CD4-positive, alpha-beta memory T cell (primary cell): ENCODE data around the gene SH3GL2. TPM values are rescaled to one million over a fixed set of nuclear protein-coding genes. Genes with fewer than 3 reads are reported as not detected.

Source experiments
- CTCF ChIA-PET: fragments of 350-600 bp; sonication (Branson Sonifier 250); formaldehyde crosslinking; loops from one replicate; lab custom pipeline; 2021; ENCODE audit warnings: inconsistent platforms; ENCODE audit not compliant: partially characterized antibody; lab: Charles Lee
- POLR2A ChIA-PET: fragments of 350-600 bp; sonication (Branson Sonifier 250); formaldehyde crosslinking; loops from one replicate; lab custom pipeline; 2021; ENCODE audit not compliant: partially characterized antibody; lab: Charles Lee
- DNase-seq, 5 donors: peaks; one replicate each; pipeline versions ENCODE4 v3.0.0 to v3.0.0-alpha.2; 2020 to 2022; ENCODE audit warnings: mixed read lengths in 1 of 5
- H3K27ac ChIP-seq: one replicate; pipeline ENCODE4 v1.7.0; 2013; ENCODE audit warnings: low read depth, low read length
- H3K27me3 ChIP-seq: 2 replicates; pipeline ENCODE4 v1.7.0; 2013; ENCODE audit warnings: mild to moderate bottlenecking, low read length, moderate library complexity; ENCODE audit not compliant: insufficient read depth
- H3K36me3 ChIP-seq: 2 replicates; pipeline ENCODE4 v1.7.0; 2013; ENCODE audit warnings: mild to moderate bottlenecking, low read length, moderate library complexity; ENCODE audit not compliant: insufficient read depth
- H3K4me1 ChIP-seq: 2 replicates; pipeline ENCODE4 v1.7.0; 2013; ENCODE audit warnings: mild to moderate bottlenecking, low read length, moderate library complexity; ENCODE audit not compliant: insufficient read depth
- H3K4me3 ChIP-seq, 2 donors: one replicate each; pipeline ENCODE4 v1.7.0; 2013; ENCODE audit warnings: low read length in 2 of 2, mild to moderate bottlenecking in 1 of 2
- H3K9me3 ChIP-seq, 2 donors: one replicate each; pipeline ENCODE4 v1.7.0; 2013; ENCODE audit warnings: low read length in 2 of 2, control low read depth in 1 of 2; ENCODE audit not compliant: control insufficient read depth in 1 of 2
- H3K27ac Mint-ChIP-seq, 7 donors: one replicate each; pipeline ENCODE4 v1.8.0; 2020 to 2021; ENCODE audit warnings: mixed read lengths in 7 of 7, mild to moderate bottlenecking in 6 of 7, inconsistent platforms in 3 of 7, moderate library complexity in 3 of 7
- H3K27me3 Mint-ChIP-seq, 2 donors: one replicate each; pipeline ENCODE4 v1.8.0; 2020 to 2021; ENCODE audit warnings: mixed read lengths in 2 of 2
- H3K36me3 Mint-ChIP-seq, 2 donors: one replicate each; pipeline ENCODE4 v1.8.0; 2020 to 2021; ENCODE audit warnings: mixed read lengths in 2 of 2, inconsistent platforms in 1 of 2, mild to moderate bottlenecking in 1 of 2
- H3K4me1 Mint-ChIP-seq, 4 donors: one replicate each; pipeline ENCODE4 v1.8.0; 2020 to 2021; ENCODE audit warnings: mixed read lengths in 4 of 4, mild to moderate bottlenecking in 1 of 4
- H3K4me3 Mint-ChIP-seq, 8 donors: one replicate each; pipeline ENCODE4 v1.8.0; 2020 to 2021; ENCODE audit warnings: mixed read lengths in 8 of 8, mild to moderate bottlenecking in 7 of 8, moderate library complexity in 6 of 8, inconsistent platforms in 3 of 8
- H3K9me3 Mint-ChIP-seq, 8 donors: one replicate each; pipeline ENCODE4 v1.8.0; 2020 to 2021; ENCODE audit warnings: mixed read lengths in 8 of 8, mild to moderate bottlenecking in 5 of 8, inconsistent platforms in 3 of 8, moderate library complexity in 1 of 8
- intact Hi-C: fragments of 100-400 bp; cut with micrococcal nuclease; formaldehyde crosslinking; loops from one replicate; pipeline ENCODE4 v1.15.1; 2023
- polyA plus RNA-seq, 2 donors: library from polyadenylated mRNA; unstranded; fragments of 300-500 nt; fragmentation: Illumina TruSeq; gene quantifications; one replicate each; pipeline ENCODE4 v1.2.3, GENCODE V29; 2021
- total RNA-seq, 2 experiments: library from RNA; stranded (reverse); gene quantifications; one replicate each; pipeline ENCODE4 v1.2.3, GENCODE V29; 2021

SH3GL2 gene
- total RNA-seq = not detected
- not detected for polyA plus RNA-seq

DNA sequence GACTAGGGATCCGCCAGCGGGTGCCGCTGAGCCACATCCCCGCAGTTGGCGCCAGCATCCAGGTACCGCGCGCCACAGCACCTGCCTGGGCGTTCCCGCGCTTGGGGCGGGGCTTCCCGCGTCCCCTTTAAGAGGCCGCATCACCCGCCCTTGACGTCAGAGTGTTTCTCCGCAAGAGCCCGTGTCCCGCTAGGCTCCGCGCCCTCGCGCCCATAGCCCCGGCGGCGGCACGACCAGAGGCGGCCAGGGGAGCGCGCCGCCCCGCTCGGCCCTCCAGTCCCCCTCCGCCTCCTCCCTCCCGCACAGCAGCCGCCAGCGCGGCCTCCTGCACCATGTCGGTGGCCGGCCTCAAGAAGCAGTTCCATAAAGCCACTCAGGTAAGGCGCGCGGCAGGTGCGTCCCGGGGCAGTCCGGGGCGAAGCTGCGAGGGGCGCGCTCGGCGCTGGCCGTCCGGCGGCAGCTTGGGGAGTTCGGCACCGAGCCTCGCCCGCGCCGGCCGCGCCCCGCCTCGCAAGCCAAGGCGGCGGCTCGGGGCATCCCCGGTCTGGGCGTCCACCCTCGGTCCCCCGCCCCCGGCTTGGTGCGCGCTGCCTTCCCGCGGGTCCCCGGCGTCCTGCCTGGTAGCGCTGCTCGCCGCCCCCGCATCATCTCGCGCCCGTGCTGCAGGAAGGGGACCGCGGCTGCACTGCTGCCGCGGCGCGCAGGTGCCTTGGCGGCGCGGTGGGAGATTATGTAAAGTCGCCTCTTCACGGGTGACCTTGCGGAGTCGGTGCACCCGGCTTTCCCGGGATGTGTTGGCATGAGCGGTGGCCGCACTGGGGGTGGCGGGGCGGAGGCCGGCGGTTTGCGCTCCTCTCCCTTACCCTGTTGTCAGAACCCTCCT lies at the start of gene SH3GL2:
SH3GL2 (plus strand) TSS at position 156 of the 883 bp plus-strand sequence.
- Histone ChIP-seq H3K4me1 (no peaks in the 10 kb centered on the region), H3K9me3 (no peaks in the 10 kb centered on the region), H3K27ac (no peak within 1 kb of the TSS), H3K36me3 (no peaks in the 10 kb centered on the region), H3K27me3 (no peaks in the 10 kb centered on the region), H3K4me3 (no peak within 1 kb of the TSS)
- POLR2A ChIA-PET = no interaction called here
- H3K27me3 Mint-ChIP-seq = peaks cover 16% of the 10 kb centered on the region in 2 donors
- CTCF ChIA-PET = no interaction called here
- peak within 1 kb of the TSS in 6 of 8 donors; percentile 35 to 63 (median 60) for H3K4me3 Mint-ChIP-seq
- intact Hi-C loops = no loop called here
- peaks cover 0 to 22% (median 7%) of the 10 kb centered on the region in 8 donors for H3K9me3 Mint-ChIP-seq
- DNase-seq = no peak
- H3K27ac Mint-ChIP-seq = no peak within 1 kb of the TSS
- no peaks in the 10 kb centered on the region for H3K36me3 Mint-ChIP-seq
- peaks cover 0 to 9% (median 2%) of the 10 kb centered on the region in 4 donors for H3K4me1 Mint-ChIP-seq

DNA sequence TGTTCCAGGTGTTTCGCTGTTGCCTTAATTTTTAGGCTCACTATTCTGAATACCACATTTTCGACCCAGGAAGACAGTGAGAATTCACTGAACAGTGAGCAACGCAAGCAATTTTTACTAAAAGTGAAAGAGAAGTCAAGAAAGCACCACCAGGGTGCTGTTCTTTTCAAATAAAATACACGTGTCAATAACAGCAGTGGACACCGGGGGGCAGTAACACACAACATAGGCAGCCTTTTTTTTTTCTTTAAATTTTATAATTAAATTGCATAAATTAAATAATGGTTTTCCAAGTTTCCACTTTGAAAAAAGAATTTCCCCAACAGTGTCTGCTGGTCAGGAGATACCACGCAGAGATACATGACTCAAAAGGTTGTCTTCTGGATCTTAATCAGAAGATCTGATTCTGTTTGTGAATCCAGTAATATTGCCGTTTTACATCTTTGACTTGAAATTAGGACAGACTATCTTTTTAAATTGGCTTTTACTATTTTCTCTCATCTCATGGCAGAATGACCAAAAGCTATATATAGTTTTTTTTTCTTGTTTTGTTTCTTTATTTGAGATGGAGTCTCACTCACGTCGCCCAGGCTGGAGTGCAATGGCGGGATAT lies 47.1 kb upstream of the SH3GL2 start:
- H3K36me3 Mint-ChIP-seq = no peaks in the 10 kb centered on the region
- peaks cover 0 to 7% (median 3%) of the 10 kb centered on the region in 8 donors for H3K9me3 Mint-ChIP-seq
- H3K27me3 Mint-ChIP-seq = peaks cover 0 to 4% of the 10 kb centered on the region in 2 donors
- H3K36me3 ChIP-seq = no peaks in the 10 kb centered on the region
- intact Hi-C loops = no loop called here
- H3K4me3 ChIP-seq = no peak overlapping the region
- ChIA-PET POLR2A (no interaction called here), CTCF (no interaction called here)
- H3K4me3 Mint-ChIP-seq = no peak overlapping the region
- no peak for DNase-seq
- no peak overlapping the region for H3K27ac Mint-ChIP-seq
- H3K9me3 ChIP-seq = no peaks in the 10 kb centered on the region
- H3K27me3 ChIP-seq = no peaks in the 10 kb centered on the region
- H3K4me1 Mint-ChIP-seq = no peaks in the 10 kb centered on the region
- H3K27ac ChIP-seq = no peak overlapping the region
- no peaks in the 10 kb centered on the region for H3K4me1 ChIP-seq

DNA sequence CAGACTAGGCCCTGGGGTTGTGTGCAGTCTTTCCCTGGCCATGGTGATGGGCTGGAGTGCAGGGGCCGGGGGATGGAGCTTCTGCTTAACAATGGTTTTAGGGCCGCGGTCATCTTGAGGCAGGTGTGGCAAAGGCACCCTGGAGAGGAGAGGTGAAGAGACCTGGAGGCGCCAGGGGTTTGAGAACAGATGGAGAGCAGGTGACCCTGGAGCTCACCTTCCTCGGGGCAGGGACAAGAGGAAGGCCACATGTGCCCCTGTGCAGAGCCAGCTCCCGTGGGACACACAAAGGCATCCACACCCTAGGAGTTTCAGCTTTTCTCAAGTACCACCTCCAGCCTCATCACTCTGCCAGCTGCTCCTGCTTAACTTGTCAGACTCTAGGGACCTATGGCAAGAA lies 46.4 kb upstream of the SH3GL2 start:
- H3K27ac Mint-ChIP-seq = no peak overlapping the region
- H3K27me3 Mint-ChIP-seq = peaks cover 0 to 3% of the 10 kb centered on the region in 2 donors
- H3K4me3 Mint-ChIP-seq = no peak overlapping the region

DNA sequence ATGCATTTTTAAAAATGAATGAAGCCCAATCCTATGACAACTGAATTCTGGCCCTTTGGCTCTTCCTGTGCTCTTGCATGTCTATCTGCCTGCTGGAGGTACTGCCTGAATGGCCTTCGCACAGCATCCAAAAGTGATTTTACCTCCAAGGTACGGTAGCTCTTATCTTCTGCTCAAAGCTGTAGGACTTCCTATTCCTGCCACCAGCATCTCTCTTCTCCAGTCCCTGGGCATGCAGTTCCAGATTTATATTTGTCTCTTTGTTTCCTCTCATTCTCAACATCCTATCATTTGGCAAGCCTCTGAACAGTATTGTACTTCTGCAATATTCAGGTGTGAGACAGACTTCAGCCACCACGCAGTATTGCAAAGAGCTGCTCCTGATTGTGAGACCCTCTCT lies 43.7 kb upstream of the SH3GL2 start:
- intact Hi-C loops = no loop called here
- Mint-ChIP-seq H3K4me1 (no peaks in the 10 kb centered on the region), H3K36me3 (no peaks in the 10 kb centered on the region), H3K27ac (no peak overlapping the region), H3K27me3 (peaks cover 0 to 2% of the 10 kb centered on the region in 2 donors), H3K9me3 (peaks cover 0 to 20% (median 6%) of the 10 kb centered on the region in 8 donors), H3K4me3 (no peak overlapping the region)
- Histone ChIP-seq H3K4me3 (no peak overlapping the region), H3K27ac (no peak overlapping the region), H3K9me3 (no peaks in the 10 kb centered on the region), H3K36me3 (no peaks in the 10 kb centered on the region), H3K4me1 (no peaks in the 10 kb centered on the region), H3K27me3 (no peaks in the 10 kb centered on the region)
- CTCF ChIA-PET = no interaction called here
- no peak for DNase-seq
- POLR2A ChIA-PET = no interaction called here

More for the DNA sequence above, 46.4 kb upstream of the SH3GL2 start:
- H3K4me1 Mint-ChIP-seq = no peaks in the 10 kb centered on the region
- no peaks in the 10 kb centered on the region for H3K4me1 ChIP-seq
- intact Hi-C loops = no loop called here
- H3K27ac ChIP-seq = no peak overlapping the region
- H3K36me3 ChIP-seq = no peaks in the 10 kb centered on the region
- no peaks in the 10 kb centered on the region for H3K27me3 ChIP-seq
- no peaks in the 10 kb centered on the region for H3K36me3 Mint-ChIP-seq
- DNase-seq = no peak
- POLR2A ChIA-PET = no interaction called here
- H3K4me3 ChIP-seq = no peak overlapping the region
- H3K9me3 ChIP-seq = no peaks in the 10 kb centered on the region
- peaks cover 0 to 10% (median 3%) of the 10 kb centered on the region in 8 donors for H3K9me3 Mint-ChIP-seq
- CTCF ChIA-PET = no interaction called here

DNA sequence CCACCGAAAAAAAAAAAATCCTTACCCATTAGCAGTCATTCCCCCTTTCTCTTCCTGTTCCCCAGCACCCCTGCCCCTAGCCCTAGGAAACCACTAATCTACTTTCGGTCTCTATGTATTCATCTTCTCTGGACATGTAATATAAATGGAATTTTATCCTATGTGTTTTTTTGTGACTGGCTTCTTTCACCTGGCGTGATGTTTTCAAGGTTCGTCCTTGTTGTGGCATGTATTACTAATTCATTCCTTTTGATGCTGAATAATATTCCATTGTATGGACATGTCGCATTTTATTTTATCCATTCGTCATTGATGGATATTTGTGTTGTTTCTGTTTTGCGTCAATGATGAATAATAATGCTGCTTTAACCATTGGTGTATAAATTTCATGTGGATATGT lies 42.8 kb upstream of the SH3GL2 start:
- H3K4me3 Mint-ChIP-seq = no peak overlapping the region
- peaks cover 0 to 2% of the 10 kb centered on the region in 2 donors for H3K27me3 Mint-ChIP-seq
- CTCF ChIA-PET = no interaction called here

DNA sequence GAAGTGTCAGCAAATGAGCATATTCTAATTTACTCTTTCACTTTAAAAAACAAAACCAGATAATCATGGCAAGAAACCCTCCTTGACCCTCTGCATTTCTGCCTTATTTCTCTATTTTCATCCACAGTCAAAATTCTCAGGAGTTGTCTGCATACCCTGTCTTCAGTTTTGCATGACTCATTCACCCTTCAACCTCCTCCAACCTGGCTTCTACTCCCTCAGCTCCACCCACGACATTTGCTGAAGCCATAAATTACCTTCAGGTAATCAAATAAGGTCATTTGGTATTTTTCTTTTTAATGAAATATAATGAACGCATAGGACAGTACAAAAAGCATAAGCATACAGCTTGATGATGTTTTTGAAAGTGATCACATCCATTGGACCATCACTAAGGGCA lies 27.8 kb upstream of the SH3GL2 start:
- H3K9me3 ChIP-seq = no peaks in the 10 kb centered on the region
- Mint-ChIP-seq H3K36me3 (no peaks in the 10 kb centered on the region), H3K4me3 (no peak overlapping the region), H3K27ac (no peak overlapping the region), H3K4me1 (no peaks in the 10 kb centered on the region), H3K9me3 (peaks cover 0 to 22% (median 9%) of the 10 kb centered on the region in 8 donors), H3K27me3 (no peaks in the 10 kb centered on the region)
- ChIA-PET POLR2A (no interaction called here), CTCF (no interaction called here)
- DNase-seq = no peak
- no peak overlapping the region for H3K4me3 ChIP-seq
- no peaks in the 10 kb centered on the region for H3K36me3 ChIP-seq
- intact Hi-C loops = no loop called here
- no peaks in the 10 kb centered on the region for H3K27me3 ChIP-seq
- no peak overlapping the region for H3K27ac ChIP-seq
- H3K4me1 ChIP-seq = no peaks in the 10 kb centered on the region

More for the DNA sequence above, 42.8 kb upstream of the SH3GL2 start:
- Histone ChIP-seq H3K36me3 (no peaks in the 10 kb centered on the region), H3K4me3 (no peak overlapping the region), H3K27me3 (no peaks in the 10 kb centered on the region), H3K9me3 (no peaks in the 10 kb centered on the region), H3K27ac (no peak overlapping the region), H3K4me1 (no peaks in the 10 kb centered on the region)
- no peaks in the 10 kb centered on the region for H3K4me1 Mint-ChIP-seq
- intact Hi-C loops = no loop called here
- no peak for DNase-seq
- H3K36me3 Mint-ChIP-seq = no peaks in the 10 kb centered on the region
- peaks cover 0 to 22% (median 6%) of the 10 kb centered on the region in 8 donors for H3K9me3 Mint-ChIP-seq
- H3K27ac Mint-ChIP-seq = no peak overlapping the region
- POLR2A ChIA-PET = no interaction called here

DNA sequence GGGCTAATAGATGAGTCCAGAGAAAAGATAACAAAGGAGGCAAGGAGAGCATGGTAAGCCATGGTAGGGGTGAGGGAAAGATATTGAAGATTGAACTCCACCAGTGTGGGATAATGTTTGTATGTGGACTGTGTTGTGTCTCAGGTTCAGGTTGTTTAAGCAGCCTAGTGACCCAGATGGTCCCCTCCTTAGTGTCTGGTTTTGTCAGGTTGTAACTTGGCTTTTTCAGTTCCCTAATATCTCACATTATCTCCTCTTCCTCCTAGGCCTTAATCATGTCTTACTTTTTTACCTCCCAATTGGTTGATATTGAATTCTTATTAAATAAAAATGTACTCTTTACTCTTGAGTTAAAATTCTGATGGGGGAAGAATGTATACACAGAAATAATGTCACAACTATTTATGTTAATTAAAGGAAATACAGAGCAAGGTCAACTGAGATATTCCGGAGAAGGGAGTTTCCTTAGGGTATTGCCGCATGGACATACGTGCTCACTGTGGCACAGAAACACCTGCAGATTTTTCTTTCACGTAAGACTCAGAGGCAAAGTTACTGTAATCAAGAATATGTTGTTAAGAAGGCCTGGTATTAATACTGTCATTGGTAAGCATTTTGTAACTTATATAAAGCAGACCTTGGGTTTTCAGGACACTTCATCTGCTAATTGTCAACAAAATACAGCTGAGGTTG lies 23.4 kb upstream of the SH3GL2 start:
- no peaks in the 10 kb centered on the region for H3K9me3 ChIP-seq
- Mint-ChIP-seq H3K9me3 (peaks cover 0 to 17% (median 3%) of the 10 kb centered on the region in 8 donors), H3K4me1 (no peaks in the 10 kb centered on the region), H3K4me3 (no peak overlapping the region), H3K36me3 (no peaks in the 10 kb centered on the region), H3K27me3 (no peaks in the 10 kb centered on the region), H3K27ac (no peak overlapping the region)
- no peak overlapping the region for H3K4me3 ChIP-seq
- H3K27ac ChIP-seq = no peak overlapping the region
- CTCF ChIA-PET = no interaction called here
- H3K27me3 ChIP-seq = no peaks in the 10 kb centered on the region
- POLR2A ChIA-PET = no interaction called here
- DNase-seq = no peak
- intact Hi-C loops = no loop called here
- no peaks in the 10 kb centered on the region for H3K4me1 ChIP-seq
- no peaks in the 10 kb centered on the region for H3K36me3 ChIP-seq
